Measurements from ENCODE around the gene RRAD.

DNA sequence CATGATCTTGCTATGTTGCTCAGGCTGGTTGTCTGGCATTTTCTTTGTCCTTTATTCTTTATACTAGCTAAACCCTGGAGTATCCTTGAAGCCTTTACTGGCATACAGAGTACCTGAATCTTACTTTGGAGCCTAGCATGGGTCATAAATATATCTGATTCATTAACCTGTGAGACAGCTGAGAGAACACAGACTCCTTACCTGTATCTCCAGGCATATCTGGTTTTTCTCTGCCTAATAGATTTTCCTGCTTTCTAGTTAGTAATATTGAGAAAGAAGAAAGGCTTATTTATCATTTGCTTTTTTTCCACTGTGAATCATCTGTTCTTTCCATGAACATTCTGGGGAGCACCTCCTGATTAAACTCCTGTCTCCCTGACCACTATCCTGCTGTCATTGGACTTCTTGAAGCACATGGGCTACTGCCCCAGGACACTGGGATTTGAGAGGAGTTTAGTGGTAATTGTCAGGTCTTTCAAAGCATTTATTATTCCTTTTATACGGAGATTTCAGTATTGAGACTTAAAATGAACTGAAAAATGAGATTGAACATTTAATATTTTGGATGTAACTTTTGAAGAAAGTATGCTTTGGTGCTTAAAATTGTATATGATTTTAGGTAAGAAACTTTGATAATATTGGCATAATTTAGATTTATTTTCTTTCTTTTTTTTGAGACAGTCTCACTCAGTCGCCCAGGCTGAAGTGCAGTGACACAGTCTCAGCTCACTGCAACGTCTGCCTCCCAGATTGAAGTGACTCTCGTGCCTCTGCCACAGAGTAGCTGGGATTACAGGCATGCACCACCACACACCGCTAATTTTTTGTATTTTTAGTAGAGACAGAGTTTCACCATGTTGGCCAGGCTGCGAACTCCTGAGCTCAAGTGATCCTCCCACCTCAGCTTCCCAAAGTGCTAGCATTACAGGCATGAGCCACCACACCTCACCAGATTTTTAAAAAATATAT, 36.4 kb downstream of the RRAD start:
- no peak for TF ChIP-seq POLR2A (IDR thresholded peaks at IDR 0.05)
- TF ChIP-seq, protein P1, sequence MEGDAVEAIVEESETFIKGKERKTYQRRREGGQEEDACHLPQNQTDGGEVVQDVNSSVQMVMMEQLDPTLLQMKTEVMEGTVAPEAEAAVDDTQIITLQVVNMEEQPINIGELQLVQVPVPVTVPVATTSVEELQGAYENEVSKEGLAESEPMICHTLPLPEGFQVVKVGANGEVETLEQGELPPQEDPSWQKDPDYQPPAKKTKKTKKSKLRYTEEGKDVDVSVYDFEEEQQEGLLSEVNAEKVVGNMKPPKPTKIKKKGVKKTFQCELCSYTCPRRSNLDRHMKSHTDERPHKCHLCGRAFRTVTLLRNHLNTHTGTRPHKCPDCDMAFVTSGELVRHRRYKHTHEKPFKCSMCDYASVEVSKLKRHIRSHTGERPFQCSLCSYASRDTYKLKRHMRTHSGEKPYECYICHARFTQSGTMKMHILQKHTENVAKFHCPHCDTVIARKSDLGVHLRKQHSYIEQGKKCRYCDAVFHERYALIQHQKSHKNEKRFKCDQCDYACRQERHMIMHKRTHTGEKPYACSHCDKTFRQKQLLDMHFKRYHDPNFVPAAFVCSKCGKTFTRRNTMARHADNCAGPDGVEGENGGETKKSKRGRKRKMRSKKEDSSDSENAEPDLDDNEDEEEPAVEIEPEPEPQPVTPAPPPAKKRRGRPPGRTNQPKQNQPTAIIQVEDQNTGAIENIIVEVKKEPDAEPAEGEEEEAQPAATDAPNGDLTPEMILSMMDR (IDR thresholded peaks at IDR 0.05): no peak

Measured in body of pancreas (tissue), 4 donors.